ACHN (cell line): ENCODE measurements around the gene BTRC.
A peak's percentile ranks its signal among the peaks of the same experiment; 100 is the strongest.
"Not testable (repeated sequence)": the region's sequence is repeated elsewhere in the genome, so short reads cannot be mapped to it uniquely, and the experiment has no call there.

Experiments used
- DNase-seq: peaks from one replicate; pipeline ENCODE4 v3.0.0-alpha.2; 2015
- in situ Hi-C: cut with HindIII; loops from 2 replicates; pipeline ENCODE4 v1.10.0; 2017; ENCODE audit warnings: low sequenced_read_pairs, low pct_ligation_motif_present, low pct_unique_long_range_greater_than_20kb

Gene BTRC

DNA sequence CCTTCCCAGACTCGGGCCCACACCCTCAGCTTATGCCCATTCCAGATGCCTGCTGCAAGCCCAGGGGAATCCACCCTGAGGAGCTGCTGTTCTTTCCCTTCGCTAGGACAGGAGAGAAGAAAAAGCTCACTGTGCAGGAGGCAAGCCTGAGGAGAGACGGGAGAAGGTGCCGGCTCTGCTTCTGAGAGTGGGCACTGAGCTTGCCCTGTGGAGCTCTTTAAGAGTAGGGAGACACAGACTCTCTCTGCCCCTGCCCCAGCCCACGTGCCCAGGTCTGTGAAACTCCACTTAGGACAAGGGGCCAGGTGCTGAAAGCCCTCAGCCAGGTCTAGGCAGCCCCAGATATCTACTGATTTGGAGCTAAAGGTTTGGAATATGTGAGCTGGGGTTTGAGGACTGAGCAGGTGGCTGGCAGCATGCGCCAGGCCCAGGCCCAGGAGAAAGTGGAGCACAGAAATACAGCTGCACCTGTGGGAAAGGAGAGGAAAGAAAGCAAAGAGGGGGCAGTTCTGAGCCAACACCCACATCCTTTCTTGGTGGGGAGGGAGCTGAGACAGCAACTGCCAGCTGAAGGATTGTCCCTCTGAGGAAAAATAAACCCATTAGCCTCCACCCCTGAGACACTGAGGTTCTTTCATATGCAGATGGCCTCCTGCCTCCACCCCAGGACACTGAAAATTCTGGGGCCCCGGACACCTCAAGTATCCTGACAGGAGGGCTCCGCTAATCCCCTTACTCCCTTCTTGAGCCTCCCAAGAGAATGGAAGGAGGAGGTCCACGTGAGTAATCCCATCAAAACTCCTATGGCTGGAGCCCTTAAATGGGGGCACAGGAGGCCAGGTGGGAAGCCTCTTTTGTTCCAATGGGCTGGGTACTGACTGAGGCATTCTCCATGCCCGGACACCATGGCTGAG, 226.8 kb downstream of the BTRC start:
- no peak for DNase-seq
- in situ Hi-C loops = no loop called here

DNA sequence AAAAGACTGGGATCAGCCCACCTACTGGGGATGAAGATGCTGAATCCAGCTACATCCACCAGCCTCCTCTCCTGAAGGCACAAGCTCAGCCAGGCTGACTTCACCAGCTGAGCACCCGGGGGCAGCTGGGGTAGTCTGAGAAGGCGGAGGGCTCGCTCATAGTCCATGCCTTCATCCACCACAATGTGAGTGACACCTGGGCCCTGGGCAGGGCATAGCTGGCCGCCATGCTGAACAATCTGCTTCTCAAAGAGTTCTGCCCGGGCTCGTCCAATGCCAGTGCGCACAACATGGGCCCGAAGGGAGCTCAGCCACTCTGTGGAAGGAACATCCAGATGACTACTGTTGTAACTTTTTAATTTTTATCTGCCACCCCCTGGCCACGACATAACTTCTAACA, 231.9 kb downstream of the BTRC start:
- in situ Hi-C loops = no loop called here
- no peak for DNase-seq

DNA sequence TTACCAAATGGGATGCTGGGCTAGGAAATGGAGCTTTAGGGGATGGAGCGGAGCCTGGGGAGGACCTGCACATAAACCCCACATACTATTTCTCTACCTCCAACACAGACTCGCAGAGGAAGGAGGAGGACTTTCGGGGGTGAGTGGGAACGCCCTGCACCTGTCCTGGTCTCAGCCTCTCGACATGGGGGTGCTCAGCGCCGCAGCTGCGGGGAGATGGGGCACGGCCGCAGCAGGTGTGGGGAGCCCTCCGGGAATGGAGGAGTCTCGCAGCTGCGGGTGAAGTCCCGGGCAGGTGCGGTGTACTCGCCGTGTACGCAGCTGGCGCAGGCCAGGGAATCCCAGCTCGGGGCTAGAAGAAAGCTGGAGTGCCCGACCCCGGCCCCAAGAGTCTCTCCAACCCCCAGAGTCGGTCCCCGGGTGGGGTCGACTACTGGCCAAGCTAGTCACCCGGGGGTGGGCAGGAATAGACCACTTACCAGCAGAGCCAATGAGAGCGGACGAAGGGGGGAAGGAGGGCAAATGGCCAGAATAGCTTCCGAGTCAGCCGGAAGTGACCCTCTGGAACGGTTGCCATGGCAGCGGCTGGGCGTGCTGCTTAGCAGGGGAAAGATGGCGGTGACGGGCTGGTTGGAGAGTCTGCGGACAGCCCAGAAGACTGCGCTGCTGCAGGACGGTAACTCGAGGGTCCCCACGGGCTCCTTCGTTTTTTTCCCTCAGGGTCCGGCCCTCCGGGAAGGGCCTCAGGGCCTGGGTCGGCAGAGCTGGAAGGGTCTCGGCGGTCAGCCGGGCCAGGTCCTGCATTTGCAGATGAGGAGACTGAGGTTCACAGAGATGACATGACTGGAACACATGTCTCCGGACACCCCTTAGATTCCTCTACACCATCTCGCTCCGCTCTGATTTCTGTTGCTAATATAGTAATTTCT, 234.0 kb downstream of the BTRC start, which contains the start of the genes DPCD and POLL:
Gene DPCD (plus strand): TSS at position 597 of the 929 bp plus-strand sequence. CDS start 16 bp downstream, at position 613.
Gene POLL (minus strand): TSS at position 533 of the 929 bp plus-strand sequence. CDS start 897 bp downstream, outside the sequence.
- DNase-seq = peak; percentile 97
- in situ Hi-C loops = no loop called here

DNA sequence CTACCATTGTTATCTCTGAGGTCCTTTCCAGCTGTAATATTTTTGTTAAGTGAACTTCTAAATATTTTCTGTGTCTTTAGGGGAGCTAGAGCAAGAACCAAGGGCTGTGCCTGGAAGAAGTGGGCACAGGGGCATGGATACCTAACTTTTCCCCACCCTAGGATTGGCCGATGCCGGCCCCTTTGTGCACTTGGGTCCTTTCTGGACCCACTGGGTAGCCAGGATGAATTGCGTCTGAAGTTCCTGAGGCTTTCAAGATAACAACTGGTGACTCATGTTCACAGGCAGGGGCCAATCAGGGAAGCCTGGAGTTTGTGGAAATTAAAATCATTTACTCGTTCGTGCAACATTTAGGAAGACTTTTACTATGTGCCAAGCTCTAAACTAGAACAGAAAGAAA, 234.9 kb downstream of the BTRC start:
- peak; percentile 65 for DNase-seq
- in situ Hi-C loops = no loop called here

DNA sequence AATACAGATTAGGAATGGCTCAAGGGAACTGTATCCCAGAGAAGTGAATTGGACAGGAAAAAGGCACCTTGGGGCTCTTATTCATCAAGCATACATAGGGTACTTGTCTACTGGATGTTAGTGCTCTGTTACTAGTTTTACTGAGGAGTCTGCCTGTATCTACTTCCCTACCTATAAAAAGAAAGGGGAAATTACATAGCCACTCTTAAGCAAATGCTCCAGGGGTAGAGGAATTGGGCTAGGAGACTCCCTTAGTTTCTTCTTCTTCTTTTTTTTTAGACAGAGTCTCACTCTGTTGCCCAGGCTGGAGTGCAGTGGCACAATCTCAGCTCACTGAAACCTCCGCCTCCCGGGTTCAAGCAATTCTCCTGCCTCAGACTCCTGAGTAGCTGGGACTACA, 239.4 kb downstream of the BTRC start:
- DNase-seq, in situ Hi-C loops: not testable (repeated sequence)

DNA sequence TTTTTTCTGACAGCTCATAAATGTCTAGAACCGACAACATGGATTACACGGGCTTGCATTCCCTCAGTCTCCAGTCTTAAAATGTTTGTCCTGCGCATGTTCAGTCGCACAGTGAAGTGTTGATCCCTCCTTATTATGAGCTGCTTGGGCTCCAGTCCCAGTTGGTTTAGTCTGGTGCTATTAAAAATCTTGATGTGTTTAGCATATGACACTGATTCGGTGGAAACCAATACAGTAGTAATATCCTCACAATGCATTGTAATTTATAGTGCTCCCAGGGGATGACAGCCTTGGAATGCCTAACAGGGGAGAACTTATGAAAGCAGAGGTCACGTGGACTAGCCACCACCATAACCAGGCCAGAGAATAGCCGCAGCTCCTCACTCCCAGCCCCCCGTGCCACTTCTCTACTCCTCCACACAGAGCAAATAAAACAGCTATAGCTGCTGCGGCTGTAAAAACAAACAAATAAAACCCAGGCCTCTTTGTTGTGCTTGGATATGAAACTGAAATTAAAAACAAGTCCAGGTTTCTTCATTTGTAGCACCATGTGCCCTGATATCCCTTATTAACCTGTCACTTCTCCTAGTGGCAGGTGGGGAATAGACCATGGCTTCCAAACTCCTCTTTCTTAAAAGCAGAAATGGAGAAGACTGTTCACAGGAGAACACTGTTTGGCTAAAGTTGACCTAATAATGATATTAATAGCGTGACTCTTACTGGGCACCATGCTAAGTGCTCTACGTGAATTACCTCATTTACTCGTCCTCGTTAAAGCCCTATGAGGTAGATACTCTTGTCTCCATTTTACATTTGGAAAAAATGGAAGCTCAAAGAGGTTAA, 241.8 kb downstream of the BTRC start:
- no peak for DNase-seq
- in situ Hi-C loops = no loop called here

DNA sequence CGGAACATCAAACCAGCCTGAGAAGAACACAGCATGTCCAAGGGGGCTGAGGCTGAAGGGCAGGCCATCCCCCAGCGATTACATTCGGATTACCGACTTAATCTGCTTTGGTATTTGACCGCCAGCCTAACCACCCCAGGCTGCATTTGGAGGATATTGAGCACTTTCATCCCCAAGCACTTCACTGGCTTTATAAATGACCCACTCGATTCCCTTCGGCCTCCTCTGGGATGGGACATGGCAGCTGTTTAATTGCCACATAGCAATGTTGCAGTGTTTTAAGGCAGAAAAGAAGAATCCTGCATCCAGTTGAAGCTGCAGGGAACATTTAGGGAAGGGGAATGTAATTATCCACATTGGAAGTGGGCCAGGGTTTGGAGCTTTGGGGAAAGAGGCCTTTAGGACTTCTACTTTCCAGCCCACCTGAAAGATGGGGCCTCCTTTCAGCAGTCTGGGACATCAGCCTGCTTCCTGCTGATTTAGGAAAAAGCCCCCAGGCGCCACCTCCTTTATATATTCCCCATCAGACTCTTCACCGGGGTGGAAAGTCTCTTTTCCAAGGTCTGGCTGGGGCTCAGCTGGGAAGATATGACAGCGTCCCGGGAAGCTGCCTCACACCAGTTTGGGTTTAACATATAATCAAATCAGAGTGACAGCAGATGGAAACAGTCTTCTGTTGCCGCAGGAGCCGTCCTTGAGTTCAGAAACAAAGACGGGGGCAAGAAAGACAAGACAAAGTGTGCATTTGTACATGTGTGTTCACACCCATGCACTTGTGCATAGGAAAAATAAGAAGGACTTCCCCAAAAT, 243.3 kb downstream of the BTRC start:
- no peak for DNase-seq
- in situ Hi-C loops = no loop called here

DNA sequence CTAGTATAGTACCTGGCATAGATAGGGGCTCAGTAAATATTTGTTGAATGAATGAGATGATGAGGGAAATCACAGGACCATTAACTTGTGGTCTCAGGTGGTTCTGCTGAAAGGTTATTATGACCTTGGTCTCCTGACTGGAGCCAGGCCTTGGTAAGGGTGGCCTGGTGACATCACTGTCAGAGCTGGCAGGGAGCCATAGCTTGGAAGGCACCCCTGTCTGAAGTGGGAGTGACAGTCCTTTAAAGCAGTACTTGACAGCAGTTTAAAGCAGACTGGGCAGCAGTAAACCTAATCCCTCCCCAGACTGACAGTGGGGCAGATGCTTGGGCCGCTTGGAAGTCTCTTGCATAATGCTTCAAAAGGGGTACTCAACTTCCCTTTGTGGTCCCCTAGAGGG, 247.6 kb downstream of the BTRC start:
- in situ Hi-C loops = no loop called here
- no peak for DNase-seq

DNA sequence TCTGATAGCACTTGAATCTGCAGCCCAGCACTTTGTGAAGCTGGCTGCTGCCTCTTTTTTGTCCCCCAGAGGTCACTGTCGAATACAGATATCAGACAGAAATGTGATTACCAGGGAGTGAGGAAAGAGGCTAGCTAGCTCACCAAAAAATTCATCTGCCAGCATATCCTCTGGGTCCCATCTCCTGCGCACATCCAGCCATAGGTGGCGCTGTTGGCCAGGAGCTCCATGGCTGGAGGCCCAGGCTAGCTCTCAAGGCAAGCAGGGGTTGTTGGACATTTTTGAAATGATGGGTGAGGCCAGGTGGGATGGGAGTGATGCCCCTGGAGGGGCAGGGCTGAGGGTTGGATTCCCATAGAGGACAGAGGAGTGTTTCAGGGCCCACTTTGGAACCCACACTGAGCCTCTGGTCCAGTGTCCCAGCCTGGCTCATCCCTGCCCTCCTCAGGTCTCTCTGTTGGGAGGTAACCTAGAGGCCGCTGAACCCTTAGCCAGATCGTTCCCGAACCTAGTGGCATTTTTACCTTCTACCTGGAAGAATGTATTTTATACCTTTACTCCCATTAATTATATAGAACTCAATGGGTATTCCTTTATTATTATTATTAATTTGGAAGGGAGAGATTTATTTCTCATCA, 248.9 kb downstream of the BTRC start:
- in situ Hi-C loops = no loop called here
- DNase-seq = peak; percentile 80
